H1 (cell line): ENCODE measurements around the gene RPTN. TPM values are rescaled to one million over a fixed set of nuclear protein-coding genes. Genes with fewer than 3 reads are reported as not detected.

Experiments
- CTCF ChIA-PET: fragments of 300-600 bp; sonication (Branson Sonifier 250); formaldehyde crosslinking; loops from one replicate; lab custom pipeline; 2021; ENCODE audit not compliant: partially characterized antibody; lab: Charles Lee
- POLR2A ChIA-PET: fragments of 300-600 bp; sonication (Branson Sonifier 250); formaldehyde crosslinking; loops from one replicate; lab custom pipeline; 2021; ENCODE audit warnings: inconsistent platforms; ENCODE audit not compliant: partially characterized antibody; lab: Charles Lee
- DNase-seq, 2 experiments: peaks; one replicate each; pipeline versions ENCODE4 v3.0.0 to v3.0.0-alpha.2; 2010 to 2022; ENCODE audit warnings: low spot score in 2 of 2, low read depth in 1 of 2, mixed read lengths in 1 of 2
- FAIRE-seq: peaks from 2 replicates; lab custom pipeline; 2011; peaks lifted over from hg19 to GRCh38; lab: Jason Lieb, UNC
- H2AFZ ChIP-seq: 2 replicates; pipeline ENCODE4 v1.8.1; 2012; ENCODE audit warnings: low read length, inconsistent platforms
- H2AK5ac ChIP-seq: 2 replicates; pipeline ENCODE4 v1.6.1; 2013; ENCODE audit warnings: low read depth, low read length
- H2BK120ac ChIP-seq: replicated peaks from 2 replicates; pipeline ENCODE3; 2013; ENCODE audit warnings: low read depth, low read length, inconsistent platforms
- H2BK12ac ChIP-seq: 2 replicates; pipeline ENCODE4 v1.6.1; 2013; ENCODE audit warnings: low read depth, low read length
- H2BK15ac ChIP-seq: 2 replicates; pipeline ENCODE4 v1.6.1; 2013; ENCODE audit warnings: low read length
- H2BK20ac ChIP-seq: 2 replicates; pipeline ENCODE4 v1.6.1; 2013; ENCODE audit warnings: low read length
- H2BK5ac ChIP-seq: 2 replicates; pipeline ENCODE4 v1.6.1; 2013; ENCODE audit warnings: low read depth, low read length
- H3K14ac ChIP-seq: 2 replicates; pipeline ENCODE4 v1.6.1; 2013; ENCODE audit warnings: inconsistent platforms; ENCODE audit not compliant: insufficient read length
- H3K18ac ChIP-seq: 2 replicates; pipeline ENCODE4 v1.6.1; 2013; ENCODE audit warnings: low read length; ENCODE audit errors: extremely low read depth
- H3K23ac ChIP-seq: 2 replicates; pipeline ENCODE4 v1.6.1; 2013; ENCODE audit warnings: inconsistent platforms; ENCODE audit not compliant: insufficient read length
- H3K23me2 ChIP-seq: 2 replicates; pipeline ENCODE4 v1.6.1; 2013; ENCODE audit warnings: low read depth, low read length
- H3K27ac ChIP-seq: 2 replicates; pipeline ENCODE4 v1.6.1; 2011; ENCODE audit warnings: low read depth, low read length, inconsistent platforms
- H3K27me3 ChIP-seq, 4 experiments: replicated peaks in 1 of 4; 1 replicate in 1 of 4; 2 replicates in 3 of 4; pipeline versions ENCODE4 v1.6.1 to v1.8.1; 2011 to 2013; ENCODE audit warnings: low read length in 3 of 4, mild to moderate bottlenecking in 3 of 4, inconsistent platforms in 2 of 4, mixed read lengths in 2 of 4, moderate library complexity in 1 of 4; ENCODE audit not compliant: control insufficient read depth in 3 of 4, insufficient read depth in 3 of 4; ENCODE audit errors: extremely low read depth in 1 of 4
- H3K36me3 ChIP-seq, 4 experiments: 2 replicates each; pipeline versions ENCODE4 v1.6.1 to v1.8.1; 2011 to 2013; ENCODE audit warnings: mild to moderate bottlenecking in 4 of 4, low read length in 3 of 4, moderate library complexity in 2 of 4, control low read depth in 1 of 4, inconsistent platforms in 1 of 4; ENCODE audit not compliant: insufficient read depth in 4 of 4, control insufficient read depth in 2 of 4
- H3K4ac ChIP-seq: replicated peaks from 2 replicates; pipeline ENCODE3; 2013; ENCODE audit warnings: low read length, low read depth, mixed read lengths, inconsistent platforms; ENCODE audit not compliant: insufficient read length
- H3K4me1 ChIP-seq, 4 experiments: replicated peaks in 1 of 4; 1 replicate in 1 of 4; 2 replicates in 3 of 4; pipeline versions ENCODE4 v1.6.1 to v1.8.1; 2011 to 2013; ENCODE audit warnings: low read length in 3 of 4, inconsistent platforms in 2 of 4, mixed read lengths in 1 of 4; ENCODE audit not compliant: insufficient read depth in 4 of 4, control insufficient read depth in 3 of 4
- H3K4me2 ChIP-seq, 2 experiments: 2 replicates each; pipeline versions ENCODE4 v1.6.1 to v1.8.1; 2011 to 2013; ENCODE audit warnings: low read depth in 2 of 2, low read length in 2 of 2, control low read depth in 1 of 2, inconsistent platforms in 1 of 2, mild to moderate bottlenecking in 1 of 2; ENCODE audit not compliant: insufficient read depth in 1 of 2
- H3K4me3 ChIP-seq, 4 experiments: fragments of 200-600, 300-600 bp in 1 of 4; sonication (generic), shearing (Covaris generic), sonication (Bioruptor Twin) in 1 of 4; 2 replicates each; pipeline versions ENCODE4 v1.5.1 to v1.8.1; 2011 to 2016; ENCODE audit warnings: low read length in 4 of 4, low read depth in 3 of 4, control low read depth in 2 of 4, inconsistent platforms in 2 of 4, mild to moderate bottlenecking in 2 of 4, mixed read lengths in 1 of 4, moderate library complexity in 1 of 4; ENCODE audit not compliant: insufficient read depth in 2 of 4; ENCODE audit errors: extremely low read depth in 1 of 4
- H3K56ac ChIP-seq: replicated peaks from 2 replicates; pipeline ENCODE3; 2013; ENCODE audit warnings: low read depth, mild to moderate bottlenecking, mixed read lengths, low read length, inconsistent platforms; ENCODE audit not compliant: insufficient read length
- H3K79me1 ChIP-seq: 2 replicates; pipeline ENCODE4 v1.6.1; 2013; ENCODE audit warnings: low read depth, low read length, control low read depth
- H3K79me2 ChIP-seq, 2 experiments: 2 replicates each; pipeline versions ENCODE4 v1.6.1 to v1.8.1; 2012 to 2013; ENCODE audit warnings: low read length in 2 of 2, mild to moderate bottlenecking in 2 of 2, inconsistent platforms in 1 of 2; ENCODE audit not compliant: insufficient read depth in 2 of 2, control insufficient read depth in 1 of 2
- H3K9ac ChIP-seq, 4 experiments: replicated peaks in 1 of 4; 1 replicate in 1 of 4; 2 replicates in 3 of 4; pipeline versions ENCODE4 v1.6.1 to v1.8.1; 2011 to 2013; ENCODE audit warnings: low read depth in 3 of 4, low read length in 3 of 4, control low read depth in 2 of 4, mild to moderate bottlenecking in 2 of 4, moderate library complexity in 2 of 4, inconsistent platforms in 1 of 4; ENCODE audit errors: extremely low read depth in 1 of 4
- H3K9me3 ChIP-seq, 2 experiments: 2 replicates each; pipeline versions ENCODE4 v1.6.1 to v1.8.1; 2012 to 2013; ENCODE audit warnings: mild to moderate bottlenecking in 2 of 2, moderate library complexity in 2 of 2, control low read depth in 1 of 2, inconsistent platforms in 1 of 2, low read depth in 1 of 2, low read length in 1 of 2, mixed read lengths in 1 of 2; ENCODE audit not compliant: insufficient read depth in 2 of 2
- H4K20me1 ChIP-seq, 2 experiments: replicated peaks in 1 of 2; 2 replicates each; pipeline versions ENCODE3 to v1.8.1; 2011 to 2013; ENCODE audit warnings: inconsistent platforms in 2 of 2, low read length in 2 of 2, mild to moderate bottlenecking in 1 of 2; ENCODE audit not compliant: insufficient read depth in 2 of 2, control insufficient read depth in 1 of 2
- H4K5ac ChIP-seq: 2 replicates; pipeline ENCODE4 v1.6.1; 2013; ENCODE audit warnings: low read length, low read depth, mixed read lengths, inconsistent platforms; ENCODE audit not compliant: insufficient read length
- H4K8ac ChIP-seq: 2 replicates; pipeline ENCODE4 v1.8.0; 2013; ENCODE audit warnings: mild to moderate bottlenecking, moderate library complexity, low read length, inconsistent platforms; ENCODE audit not compliant: insufficient read depth; ENCODE audit errors: extremely low read depth
- H4K91ac ChIP-seq: replicated peaks from 2 replicates; pipeline ENCODE3; 2013; ENCODE audit warnings: low read length, mixed read lengths, inconsistent platforms; ENCODE audit not compliant: insufficient read length
- CBX5 ChIP-seq: fragments of 300-800, 300-1000 bp; sonication (generic); IDR thresholded peaks from 2 replicates; pipeline ENCODE4 v1.7.1; 2016; ENCODE audit warnings: antibody characterized with exemption, low read length, low read depth
- CTCF ChIP-seq, 3 experiments: IDR thresholded peaks; 1 replicate in 2 of 3; 2 replicates in 1 of 3; pipeline versions ENCODE4 v1.5.1 to v1.6.1; 2011; ENCODE audit warnings: low read length in 3 of 3, mild to moderate bottlenecking in 3 of 3, inconsistent platforms in 2 of 3, low read depth in 1 of 3, moderate library complexity in 1 of 3; ENCODE audit not compliant: insufficient read depth in 1 of 3; ENCODE audit errors: control extremely low read depth in 1 of 3
- EZH2 ChIP-seq: fragments of 200-600 bp; sonication (generic); IDR thresholded peaks from 2 replicates; pipeline ENCODE4 v1.7.1; 2012; ENCODE audit warnings: low read depth, mild to moderate bottlenecking, moderate library complexity, low read length, inconsistent platforms; ENCODE audit not compliant: severe bottlenecking
- HDAC6 ChIP-seq: IDR thresholded peaks from one replicate; pipeline ENCODE4 v1.7.1; 2012; ENCODE audit warnings: low read depth, mild to moderate bottlenecking, inconsistent platforms, low read length, moderate library complexity
- MAX ChIP-seq: IDR thresholded peaks from 2 replicates; pipeline ENCODE4 v1.6.1; 2012; ENCODE audit warnings: inconsistent platforms
- POLR2AphosphoS5 ChIP-seq: IDR thresholded peaks from 2 replicates; pipeline ENCODE4 v1.6.1; 2011; ENCODE audit warnings: low read depth, low read length
- POU5F1 ChIP-seq: IDR thresholded peaks from 2 replicates; pipeline ENCODE4 v1.6.1; 2011; ENCODE audit warnings: low read depth, mild to moderate bottlenecking, low read length, moderate library complexity
- RFX5 ChIP-seq: IDR thresholded peaks from 2 replicates; pipeline ENCODE4 v1.6.1; 2011; ENCODE audit warnings: low read depth, low read length, improper control_type of control experiment, borderline replicate concordance
- SP2 ChIP-seq: IDR thresholded peaks from 2 replicates; pipeline ENCODE4 v1.6.1; 2012; ENCODE audit warnings: mild to moderate bottlenecking, low read length, inconsistent platforms
- TEAD4 ChIP-seq: IDR thresholded peaks from 2 replicates; pipeline ENCODE4 v1.6.1; 2012; ENCODE audit warnings: low read depth, low read length, inconsistent platforms, mixed read lengths
- WGBS, 2 experiments: shearing (Covaris generic) in 1 of 2; methylation state at CpG; one replicate each; pipeline versions ENCODE4 v1.1.6 to v1.1.7; 2013 to 2015; ENCODE audit warnings: low lambda C conversion rate in 2 of 2, mixed read lengths in 2 of 2, inconsistent platforms in 1 of 2, low coverage in 1 of 2, missing lambda C conversion rate in 1 of 2; ENCODE audit not compliant: insufficient replicate concordance in 2 of 2, insufficient coverage in 1 of 2, insufficient read length in 1 of 2; ENCODE audit errors: extremely low coverage in 1 of 2, missing lambda C conversion rate in 1 of 2; 5-methylcytosine and 5-hydroxymethylcytosine counted together
- polyA plus RNA-seq, 7 experiments: library from polyadenylated mRNA; depleted of rRNA in 3 of 7; stranded (reverse) in 5 of 7; unstranded in 2 of 7; fragments of >200 nt in 5 of 7; fragments of 200-250 nt in 2 of 7; gene quantifications; 1 replicate in 5 of 7; 2 replicates in 1 of 7; 4 replicates in 1 of 7; pipeline versions ENCODE4 v1.2.1 to v1.2.3, GENCODE V29; 2011 to 2013; ENCODE audit warnings: missing spikeins in 2 of 7, mixed read lengths in 2 of 7
- total RNA-seq: library from RNA; stranded (reverse); fragmentation: NEBNext Ultra II Directional; extraction: Animal tissue kit (Norgen Biotek cat#: 25700); gene quantifications from 2 replicates; pipeline ENCODE4 v1.2.1, GENCODE V29; 2021

The RPTN gene
- total and polyA plus RNA-seq, 2 of the 8 experiments (the other 6 are each of a cell fraction or from before 2014, with no cell fraction given), result not detected

GRCh38 chr1:152111515-152111968 is 47.5 kb downstream of the RPTN start:
- Histone ChIP-seq H3K79me1 (no peaks in the 10 kb centered on the region), H3K4me3 (peak overlapping the region in 3 of 4 experiments; percentile 12 to 40 (median 23); a peak in 6 of 8 replicates)
- no peak for TF ChIP-seq TEAD4
- no peak for TF ChIP-seq CBX5
- TF ChIP-seq CTCF (IDR thresholded peaks at IDR 0.05; ENCODE audit: control extremely low read depth in 1 of 3, insufficient read depth in 1 of 3, low read depth in 1 of 3, low read length in 3 of 3), result no peak
- TF ChIP-seq HDAC6, result no peak
- TF ChIP-seq POLR2AphosphoS5, result no peak
- no peak for TF ChIP-seq SP2
- no peak for TF ChIP-seq RFX5
- TF ChIP-seq MAX, result peak; percentile 82
- TF ChIP-seq POU5F1, result no peak
- TF ChIP-seq EZH2, result peak; percentile 72

More at GRCh38 chr1:152111515-152111968, 47.5 kb downstream of the RPTN start:
- Histone ChIP-seq H2AK5ac (no peak overlapping the region), H3K23me2 (peaks cover 25% of the 10 kb centered on the region; the same call in 1 of the 2 replicates), H3K14ac (no peak overlapping the region), H3K79me2 (no peaks in the 10 kb centered on the region), H4K20me1 (peaks cover 0 to 3% of the 10 kb centered on the region in 2 experiments), H2BK120ac (no peak overlapping the region), H2BK15ac (peak overlapping the region; percentile 92; the same call in 1 of the 2 replicates), H2BK12ac (peak overlapping the region; percentile 98; the same call in 1 of the 2 replicates), H3K27me3 (peaks cover 55 to 79% (median 77%) of the 10 kb centered on the region in 4 experiments), H4K5ac (no peak overlapping the region), H4K91ac (peak overlapping the region; percentile 40), H3K36me3 (peaks cover 0 to 2% (median 0%) of the 10 kb centered on the region in 4 experiments; a peak in 1 of 8 replicates), H4K8ac (peak overlapping the region; percentile 82), H2BK20ac (peak overlapping the region; percentile 61; the same call in 1 of the 2 replicates), H3K18ac (peak overlapping the region; percentile 78; the same call in 1 of the 2 replicates), H3K4me1 (peaks cover 0 to 11% (median 4%) of the 10 kb centered on the region in 4 experiments; a peak in 5 of 7 replicates), H3K9me3 (peaks cover 0 to 52% of the 10 kb centered on the region in 2 experiments; a peak in 3 of 4 replicates), H2BK5ac (peak overlapping the region; percentile 60; the same call in 1 of the 2 replicates), H3K4me2 (peak overlapping the region; percentile 51 to 91), H3K27ac (no peak overlapping the region), H3K56ac (no peak overlapping the region), H3K4ac (no peak overlapping the region), H3K9ac (no peak overlapping the region), H2AFZ (peak overlapping the region; percentile 87; the same call in 1 of the 2 replicates), H3K23ac (no peak overlapping the region)
- ChIA-PET CTCF (interaction anchor here (0.7 to 2.4 kb wide), 5 partner anchors 59 to 348 kb away, joined by 3 to 10 read pairs (median 4); no protein-coding TSS in a partner anchor), POLR2A (interaction anchor here (0.6 to 0.9 kb wide), 2 partner anchors 72 to 179 kb away, joined by 3 to 4 read pairs; no protein-coding TSS in a partner anchor)
- 47% methylated on average over 25 of the region's 44 CpGs; no CpG with 5 or more reads in 1 of the 2 experiments for WGBS, 2 experiments
- FAIRE-seq (no peak), DNase-seq (peak in 1 of 2 experiments; percentile 70)
